UCSD-AML1 (cell line): Measurements from ENCODE around the gene RNASEH2A.

Experiments used
- DNase-seq: peaks from one replicate; lab custom pipeline; 2025; ENCODE audit not compliant: unreplicated experiment; lab: John Stamatoyannopoulos, UW

Gene RNASEH2A

GRCh38 chr19:12782424-12783290, 23.7 kb upstream of the RNASEH2A start:
- peak; percentile 89 for DNase-seq

GRCh38 chr19:12783291-12783848, 23.0 kb upstream of the RNASEH2A start:
- no peak for DNase-seq

- no peak for DNase-seq
Measured at GRCh38 chr19:12783849-12784393, 22.5 kb upstream of the RNASEH2A start.

- DNase-seq, result no peak
Measured at GRCh38 chr19:12784394-12784870, 22.0 kb upstream of the RNASEH2A start.

- no peak for DNase-seq
Measured at GRCh38 chr19:12784871-12785430, 21.4 kb upstream of the RNASEH2A start.

GRCh38 chr19:12785431-12786031, 20.9 kb upstream of the RNASEH2A start:
- DNase-seq, result peak; percentile 74

- DNase-seq, result peak; percentile 76
Measured at GRCh38 chr19:12786141-12786870, 20.1 kb upstream of the RNASEH2A start.

GRCh38 chr19:12786952-12787351, 19.4 kb upstream of the RNASEH2A start:
- DNase-seq, result no peak

GRCh38 chr19:12787458-12787857, 18.9 kb upstream of the RNASEH2A start:
- no peak for DNase-seq

GRCh38 chr19:12788042-12788681, 18.2 kb upstream of the RNASEH2A start:
- DNase-seq, result no peak

GRCh38 chr19:12788682-12789097, 17.7 kb upstream of the RNASEH2A start:
- DNase-seq, result peak; percentile 72

- no peak for DNase-seq
Measured at GRCh38 chr19:12789098-12789903, 17.1 kb upstream of the RNASEH2A start.

- DNase-seq, result peak; percentile 96
Measured at GRCh38 chr19:12789904-12790619, 16.3 kb upstream of the RNASEH2A start.

GRCh38 chr19:12790628-12791344, 15.6 kb upstream of the RNASEH2A start:
- no peak for DNase-seq

GRCh38 chr19:12791345-12792050, 14.9 kb upstream of the RNASEH2A start, which contains the start of gene JUNB:
Gene JUNB, plus strand, starts transcription at chr19:12791486. Its CDS starts 286 bp downstream, at chr19:12791772.
- DNase-seq, result peak; percentile 97

- peak; percentile 79 for DNase-seq
Measured at GRCh38 chr19:12792051-12792852, 14.1 kb upstream of the RNASEH2A start.
